ENCODE results near the gene SEMA4D.

GRCh38 chr9:89515416-89515815 is 17.5 kb upstream of the SEMA4D start:
- TF ChIP-seq CTCF (conservative IDR thresholded peaks at IDR 0.05; ENCODE audit: low read depth, low read length): no peak
- no peak for TF ChIP-seq EZH2phosphoT487 (IDR thresholded peaks at IDR 0.05; ENCODE audit: borderline replicate concordance, low read length)
